H9 (cell line): ENCODE results near the gene SPRR3. TPM values are rescaled to one million over a fixed set of nuclear protein-coding genes. Genes with fewer than 3 reads are reported as not detected.

Source experiments
- DNase-seq: peaks from one replicate; pipeline ENCODE4 v3.0.0-alpha.2; 2017
- H2AFZ ChIP-seq: one replicate; pipeline ENCODE4 v1.6.1; 2013; ENCODE audit warnings: mild to moderate bottlenecking, low read length, control low read depth, moderate library complexity
- H2AK5ac ChIP-seq: 2 replicates; pipeline ENCODE4 v1.6.1; 2013; ENCODE audit warnings: low read length, control low read depth, mixed read lengths; ENCODE audit not compliant: insufficient read length
- H2BK120ac ChIP-seq: one replicate; pipeline ENCODE4 v1.6.1; 2013; ENCODE audit warnings: low read depth, mild to moderate bottlenecking, low read length, control low read depth, inconsistent platforms; ENCODE audit not compliant: poor library complexity, severe bottlenecking
- H2BK12ac ChIP-seq: 2 replicates; pipeline ENCODE4 v1.6.1; 2013; ENCODE audit warnings: low read length, control low read depth, mixed read lengths, low read depth; ENCODE audit not compliant: insufficient read length
- H2BK15ac ChIP-seq: 2 replicates; pipeline ENCODE4 v1.6.1; 2013; ENCODE audit warnings: low read depth, low read length, control low read depth
- H2BK20ac ChIP-seq: one replicate; pipeline ENCODE4 v1.6.1; 2013; ENCODE audit warnings: low read depth, mild to moderate bottlenecking, low read length, control low read depth, inconsistent platforms; ENCODE audit not compliant: poor library complexity, severe bottlenecking
- H2BK5ac ChIP-seq: 2 replicates; pipeline ENCODE4 v1.6.1; 2013; ENCODE audit warnings: low read length, control low read depth, mixed read lengths; ENCODE audit not compliant: insufficient read length
- H3K14ac ChIP-seq: 2 replicates; pipeline ENCODE4 v1.6.1; 2013; ENCODE audit warnings: low read length, control low read depth; ENCODE audit not compliant: insufficient read depth
- H3K18ac ChIP-seq: 2 replicates; pipeline ENCODE4 v1.6.1; 2013; ENCODE audit warnings: low read depth, mild to moderate bottlenecking, mixed read lengths, low read length, control low read depth; ENCODE audit not compliant: insufficient read length
- H3K23ac ChIP-seq: 2 replicates; pipeline ENCODE4 v1.6.1; 2013; ENCODE audit warnings: low read length, control low read depth, mixed read lengths, low read depth; ENCODE audit not compliant: insufficient read length
- H3K23me2 ChIP-seq: 2 replicates; pipeline ENCODE4 v1.6.1; 2013; ENCODE audit warnings: low read depth, mild to moderate bottlenecking, mixed read lengths, low read length, control low read depth; ENCODE audit not compliant: insufficient read length, poor library complexity, severe bottlenecking
- H3K27ac ChIP-seq: 2 replicates; pipeline ENCODE4 v1.5.1; 2013; ENCODE audit warnings: low read length, control low read depth, mixed read lengths, low read depth; ENCODE audit not compliant: insufficient read length
- H3K27me3 ChIP-seq: 2 replicates; pipeline ENCODE4 v1.6.1; 2013; ENCODE audit warnings: low read length, control low read depth, inconsistent platforms; ENCODE audit not compliant: insufficient read depth
- H3K4ac ChIP-seq: 2 replicates; pipeline ENCODE4 v1.6.1; 2013; ENCODE audit warnings: low read depth, mild to moderate bottlenecking, control low read depth, inconsistent platforms, low read length, moderate library complexity
- H3K4me1 ChIP-seq: 2 replicates; pipeline ENCODE4 v1.6.1; 2013; ENCODE audit warnings: low read length, control low read depth, inconsistent platforms; ENCODE audit not compliant: insufficient read depth
- H3K4me2 ChIP-seq: 2 replicates; pipeline ENCODE4 v1.6.1; 2013; ENCODE audit warnings: low read length, control low read depth, mixed read lengths; ENCODE audit not compliant: insufficient read length, insufficient read depth
- H3K56ac ChIP-seq: 2 replicates; pipeline ENCODE4 v1.6.1; 2013; ENCODE audit warnings: low read depth, mild to moderate bottlenecking, mixed read lengths, low read length, control low read depth; ENCODE audit not compliant: insufficient read length
- H3K79me1 ChIP-seq: 2 replicates; pipeline ENCODE4 v1.6.1; 2013; ENCODE audit warnings: low read depth, mild to moderate bottlenecking, moderate library complexity, low read length, control low read depth, inconsistent platforms; ENCODE audit not compliant: insufficient read depth, poor library complexity, severe bottlenecking
- H3K79me2 ChIP-seq: 2 replicates; pipeline ENCODE4 v1.6.1; 2013; ENCODE audit warnings: low read length, control low read depth, inconsistent platforms; ENCODE audit not compliant: insufficient read depth
- H3K9ac ChIP-seq: 2 replicates; pipeline ENCODE4 v1.6.1; 2013; ENCODE audit warnings: low read length, control low read depth, mixed read lengths; ENCODE audit not compliant: insufficient read length; ENCODE audit errors: extremely low read depth
- H3K9me3 ChIP-seq: one replicate; pipeline ENCODE4 v1.6.1; 2013; ENCODE audit warnings: low read depth, low read length, inconsistent platforms; ENCODE audit not compliant: control insufficient read depth
- H3T11ph ChIP-seq: one replicate; pipeline ENCODE4 v1.6.1; 2013; ENCODE audit warnings: mild to moderate bottlenecking, low read length, control low read depth, inconsistent platforms
- H4K20me1 ChIP-seq: one replicate; pipeline ENCODE4 v1.6.1; 2013; ENCODE audit not compliant: control insufficient read depth, insufficient read length, insufficient read depth
- H4K5ac ChIP-seq: 2 replicates; pipeline ENCODE4 v1.6.1; 2013; ENCODE audit warnings: low read depth, mild to moderate bottlenecking, mixed read lengths, low read length, control low read depth; ENCODE audit not compliant: insufficient read length
- H4K8ac ChIP-seq: replicated peaks from 2 replicates; pipeline ENCODE4 v1.6.1; 2013; ENCODE audit warnings: low read length, control low read depth, mixed read lengths, low read depth; ENCODE audit not compliant: insufficient read length
- H4K91ac ChIP-seq: 2 replicates; pipeline ENCODE4 v1.6.1; 2013; ENCODE audit warnings: low read depth, mild to moderate bottlenecking, moderate library complexity, mixed read lengths, low read length, control low read depth; ENCODE audit not compliant: insufficient read length
- H3K27ac Mint-ChIP-seq, 3 experiments: 2 replicates in 2 of 3; 3 replicates in 1 of 3; pipeline ENCODE4 v1.8.0; 2020 to 2021; ENCODE audit warnings: mixed read lengths in 3 of 3, mild to moderate bottlenecking in 1 of 3, moderate library complexity in 1 of 3
- H3K27me3 Mint-ChIP-seq: 2 replicates; pipeline ENCODE4 v1.8.0; 2021; ENCODE audit warnings: low read depth, mild to moderate bottlenecking, moderate library complexity, mixed read lengths
- H3K36me3 Mint-ChIP-seq, 3 experiments: 2 replicates in 2 of 3; 3 replicates in 1 of 3; pipeline ENCODE4 v1.8.0; 2020 to 2021; ENCODE audit warnings: low read depth in 3 of 3, mixed read lengths in 3 of 3; ENCODE audit not compliant: insufficient read depth in 1 of 3
- H3K4me1 Mint-ChIP-seq, 2 experiments: 2 replicates each; pipeline ENCODE4 v1.8.0; 2020; ENCODE audit warnings: mixed read lengths in 2 of 2
- H3K4me3 Mint-ChIP-seq, 2 experiments: 2 replicates in 1 of 2; 3 replicates in 1 of 2; pipeline ENCODE4 v1.8.0; 2020 to 2021; ENCODE audit warnings: mild to moderate bottlenecking in 2 of 2, mixed read lengths in 2 of 2, moderate library complexity in 1 of 2
- H3K9me3 Mint-ChIP-seq, 2 experiments: 2 replicates in 1 of 2; 3 replicates in 1 of 2; pipeline ENCODE4 v1.8.0; 2020; ENCODE audit warnings: mild to moderate bottlenecking in 2 of 2, mixed read lengths in 2 of 2, moderate library complexity in 1 of 2
- CTCF ChIP-seq: fragments of 200-600 bp; sonication (generic); conservative IDR thresholded peaks from 3 replicates; pipeline ENCODE4 v1.8.0; 2021; ENCODE audit warnings: antibody characterized with exemption, mild to moderate bottlenecking
- WGBS: extraction: QIAGEN DNeasy Blood & Tissue Kit; methylation state at CpG from one replicate; pipeline ENCODE4 v1.1.7; 2013; ENCODE audit warnings: missing lambda C conversion rate, low lambda C conversion rate, mixed read lengths; ENCODE audit not compliant: insufficient read length; ENCODE audit errors: extremely low coverage; 5-methylcytosine and 5-hydroxymethylcytosine counted together
- total RNA-seq: library from RNA; stranded (reverse); gene quantifications from 2 replicates; pipeline ENCODE4 v1.2.1, GENCODE V29; 2021

The SPRR3 gene
- total RNA-seq, 1 experiment from 2014 or later = not detected

- Histone ChIP-seq H3K4me1 (no peaks in the 10 kb centered on the region), H3K9me3 (no peaks in the 10 kb centered on the region), H3K4ac (no peak overlapping the region), H2BK5ac (no peak overlapping the region), H3K18ac (no peak overlapping the region), H2BK15ac (no peak overlapping the region), H3K23me2 (no peaks in the 10 kb centered on the region), H3K4me2 (no peak overlapping the region), H2BK20ac (no peak overlapping the region), H3K79me2 (no peaks in the 10 kb centered on the region), H4K20me1 (no peaks in the 10 kb centered on the region), H4K91ac (no peak overlapping the region), H3K27ac (no peak overlapping the region), H3K56ac (no peak overlapping the region), H3T11ph (no peak overlapping the region), H2AFZ (no peak overlapping the region), H2AK5ac (no peak overlapping the region), H2BK120ac (no peak overlapping the region), H4K5ac (no peak overlapping the region), H3K79me1 (no peaks in the 10 kb centered on the region), H3K14ac (no peak overlapping the region), H3K23ac (no peak overlapping the region), H4K8ac (no peak overlapping the region), H2BK12ac (no peak overlapping the region), H3K27me3 (no peaks in the 10 kb centered on the region), H3K9ac (no peak overlapping the region)
- H3K36me3 Mint-ChIP-seq = no peaks in the 10 kb centered on the region
- peak; percentile 27 for DNase-seq
- no peaks in the 10 kb centered on the region for H3K4me1 Mint-ChIP-seq
- no peak overlapping the region for H3K4me3 Mint-ChIP-seq
- no peak overlapping the region; a peak in 1 of 7 replicates for H3K27ac Mint-ChIP-seq
- H3K9me3 Mint-ChIP-seq = peaks cover 0 to 25% of the 10 kb centered on the region in 2 experiments; a peak in 4 of 5 replicates
- TF ChIP-seq CTCF = peak; percentile 68
- WGBS = no CpG with 5 or more reads among the region's 10 CpGs
- peaks cover 2% of the 10 kb centered on the region; the same call in 1 of the 2 replicates for H3K27me3 Mint-ChIP-seq
These were observed 41.0 kb upstream of the SPRR3 start for GRCh38 chr1:152960452-152961044.
